Measurements from ENCODE around the gene FLCN. TPM values are rescaled to one million over a fixed set of nuclear protein-coding genes. Genes with fewer than 3 reads are reported as not detected.
A peak's percentile ranks its signal among the peaks of the same experiment; 100 is the strongest.

Gene FLCN, protein sequence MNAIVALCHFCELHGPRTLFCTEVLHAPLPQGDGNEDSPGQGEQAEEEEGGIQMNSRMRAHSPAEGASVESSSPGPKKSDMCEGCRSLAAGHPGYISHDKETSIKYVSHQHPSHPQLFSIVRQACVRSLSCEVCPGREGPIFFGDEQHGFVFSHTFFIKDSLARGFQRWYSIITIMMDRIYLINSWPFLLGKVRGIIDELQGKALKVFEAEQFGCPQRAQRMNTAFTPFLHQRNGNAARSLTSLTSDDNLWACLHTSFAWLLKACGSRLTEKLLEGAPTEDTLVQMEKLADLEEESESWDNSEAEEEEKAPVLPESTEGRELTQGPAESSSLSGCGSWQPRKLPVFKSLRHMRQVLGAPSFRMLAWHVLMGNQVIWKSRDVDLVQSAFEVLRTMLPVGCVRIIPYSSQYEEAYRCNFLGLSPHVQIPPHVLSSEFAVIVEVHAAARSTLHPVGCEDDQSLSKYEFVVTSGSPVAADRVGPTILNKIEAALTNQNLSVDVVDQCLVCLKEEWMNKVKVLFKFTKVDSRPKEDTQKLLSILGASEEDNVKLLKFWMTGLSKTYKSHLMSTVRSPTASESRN
- total RNA-seq: 100 to 1,000 TPM; 129 to 159 TPM
- polyA plus RNA-seq (ENCODE audit: insufficient read depth, low read depth, low replicate concordance): 47.9 TPM
- long read RNA-seq, donor 1, partial matches to known transcripts: 0 of 5 reads
- long read RNA-seq, donor 1, other reads (novel, unspliced or antisense): 0 of 5 reads
- long read RNA-seq, donor 2, partial matches to known transcripts: 0 of 6 reads
- long read RNA-seq, donor 2, other reads (novel, unspliced or antisense): 0 of 6 reads

DNA sequence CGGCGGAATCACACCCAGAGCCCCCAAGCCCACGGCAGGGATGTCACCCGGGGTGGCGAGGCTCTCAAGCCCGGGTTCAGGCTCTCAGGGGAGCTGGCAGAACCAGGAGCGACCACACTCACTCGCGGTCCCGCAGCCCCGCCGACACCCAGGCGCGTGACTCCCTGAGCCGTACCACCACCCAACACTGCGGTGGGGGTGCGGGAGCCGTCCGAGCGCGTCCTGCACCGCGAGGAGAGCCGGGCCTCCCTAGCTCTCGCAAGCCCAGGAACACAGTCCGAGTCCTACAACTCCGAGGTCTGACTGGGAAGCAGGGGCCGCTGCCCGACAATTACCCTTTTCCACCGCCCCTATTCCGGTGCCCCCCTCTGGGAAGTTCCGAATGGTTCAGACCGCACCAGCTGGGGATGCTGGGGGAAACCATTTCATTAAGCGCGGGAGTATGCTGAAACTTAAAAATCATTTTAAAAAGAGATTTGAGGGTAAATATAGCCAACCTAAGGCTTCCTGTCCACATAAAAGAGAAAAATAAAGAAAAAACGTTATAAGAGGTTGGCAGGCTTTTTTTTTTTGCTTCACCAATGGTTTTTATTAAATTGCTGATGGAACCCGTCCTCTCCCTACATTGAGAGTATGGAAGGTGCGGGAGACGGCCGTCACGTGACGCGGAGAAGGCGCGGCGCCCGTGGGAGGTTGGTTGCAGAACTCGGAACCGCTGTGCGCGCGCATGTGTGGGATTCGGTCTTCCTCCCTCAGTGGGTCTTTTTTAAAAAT is at the start of gene FLCN:
TSS of gene FLCN (minus strand) at position 143 of the 774 bp plus-strand sequence. CDS start 9,031 bp downstream, outside the sequence.
- no peaks in the 10 kb centered on the region for H3K27me3 ChIP-seq
- H3K4me1 ChIP-seq: peaks cover 28% of the 10 kb centered on the region
- H3K36me3 ChIP-seq (ENCODE audit: low read depth, missing control alignments): no peaks in the 10 kb centered on the region
- TF ChIP-seq, protein P1, sequence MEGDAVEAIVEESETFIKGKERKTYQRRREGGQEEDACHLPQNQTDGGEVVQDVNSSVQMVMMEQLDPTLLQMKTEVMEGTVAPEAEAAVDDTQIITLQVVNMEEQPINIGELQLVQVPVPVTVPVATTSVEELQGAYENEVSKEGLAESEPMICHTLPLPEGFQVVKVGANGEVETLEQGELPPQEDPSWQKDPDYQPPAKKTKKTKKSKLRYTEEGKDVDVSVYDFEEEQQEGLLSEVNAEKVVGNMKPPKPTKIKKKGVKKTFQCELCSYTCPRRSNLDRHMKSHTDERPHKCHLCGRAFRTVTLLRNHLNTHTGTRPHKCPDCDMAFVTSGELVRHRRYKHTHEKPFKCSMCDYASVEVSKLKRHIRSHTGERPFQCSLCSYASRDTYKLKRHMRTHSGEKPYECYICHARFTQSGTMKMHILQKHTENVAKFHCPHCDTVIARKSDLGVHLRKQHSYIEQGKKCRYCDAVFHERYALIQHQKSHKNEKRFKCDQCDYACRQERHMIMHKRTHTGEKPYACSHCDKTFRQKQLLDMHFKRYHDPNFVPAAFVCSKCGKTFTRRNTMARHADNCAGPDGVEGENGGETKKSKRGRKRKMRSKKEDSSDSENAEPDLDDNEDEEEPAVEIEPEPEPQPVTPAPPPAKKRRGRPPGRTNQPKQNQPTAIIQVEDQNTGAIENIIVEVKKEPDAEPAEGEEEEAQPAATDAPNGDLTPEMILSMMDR (IDR thresholded peaks at IDR 0.05): peak in 2 of 3 experiments; percentile 4 to 36
- TF ChIP-seq POLR2A (IDR thresholded peaks at IDR 0.05): peak; percentile 47
- peak within 1 kb of the TSS; percentile 99 for H3K27ac ChIP-seq
- H3K9me3 ChIP-seq: no peaks in the 10 kb centered on the region
- peak within 1 kb of the TSS; percentile 100 for H3K4me3 ChIP-seq
- intact Hi-C loops (cut with DNase I; ENCODE audit: low total_unique reads): no loop called here
- DNase-seq: peak; percentile 96
- 0% methylated on average over 26 to 52 of the region's 53 CpGs for WGBS, 2 donors

DNA sequence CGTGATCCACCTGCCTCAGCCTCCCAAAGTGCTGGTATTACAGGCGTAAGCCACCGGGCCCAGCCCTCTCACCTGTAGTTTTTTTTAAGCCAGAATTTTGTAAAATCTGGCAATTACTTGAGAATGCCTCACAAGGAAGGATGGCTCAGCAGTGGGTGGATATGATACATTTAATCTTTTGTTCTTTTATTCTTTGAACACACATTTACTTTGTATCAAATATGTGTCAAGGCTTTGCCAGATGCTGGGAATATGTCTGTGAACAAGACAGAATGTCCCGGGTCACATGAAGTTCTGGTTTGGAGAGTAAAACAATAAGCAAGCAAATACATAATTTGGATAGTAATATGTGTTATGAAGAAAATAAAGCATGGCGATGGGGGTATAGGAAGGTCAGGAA is 49.0 kb upstream of the FLCN start:
- no peaks in the 10 kb centered on the region for H3K27me3 ChIP-seq
- peak; percentile 69 for DNase-seq
- H3K9me3 ChIP-seq: no peaks in the 10 kb centered on the region
- no peak for TF ChIP-seq POLR2A (IDR thresholded peaks at IDR 0.05)
- TF ChIP-seq, protein P1 (IDR thresholded peaks at IDR 0.05): no peak
- peak overlapping the region; percentile 7 to 77 for H3K27ac ChIP-seq
- no peaks in the 10 kb centered on the region for H3K36me3 ChIP-seq (ENCODE audit: low read depth, missing control alignments)
- H3K4me1 ChIP-seq: peaks cover 6% of the 10 kb centered on the region
- intact Hi-C loops (cut with DNase I; ENCODE audit: low total_unique reads): no loop called here
- H3K4me3 ChIP-seq: no peak overlapping the region
- 57 to 67% methylated on average over 5 of the region's 5 CpGs for WGBS, 2 donors

DNA sequence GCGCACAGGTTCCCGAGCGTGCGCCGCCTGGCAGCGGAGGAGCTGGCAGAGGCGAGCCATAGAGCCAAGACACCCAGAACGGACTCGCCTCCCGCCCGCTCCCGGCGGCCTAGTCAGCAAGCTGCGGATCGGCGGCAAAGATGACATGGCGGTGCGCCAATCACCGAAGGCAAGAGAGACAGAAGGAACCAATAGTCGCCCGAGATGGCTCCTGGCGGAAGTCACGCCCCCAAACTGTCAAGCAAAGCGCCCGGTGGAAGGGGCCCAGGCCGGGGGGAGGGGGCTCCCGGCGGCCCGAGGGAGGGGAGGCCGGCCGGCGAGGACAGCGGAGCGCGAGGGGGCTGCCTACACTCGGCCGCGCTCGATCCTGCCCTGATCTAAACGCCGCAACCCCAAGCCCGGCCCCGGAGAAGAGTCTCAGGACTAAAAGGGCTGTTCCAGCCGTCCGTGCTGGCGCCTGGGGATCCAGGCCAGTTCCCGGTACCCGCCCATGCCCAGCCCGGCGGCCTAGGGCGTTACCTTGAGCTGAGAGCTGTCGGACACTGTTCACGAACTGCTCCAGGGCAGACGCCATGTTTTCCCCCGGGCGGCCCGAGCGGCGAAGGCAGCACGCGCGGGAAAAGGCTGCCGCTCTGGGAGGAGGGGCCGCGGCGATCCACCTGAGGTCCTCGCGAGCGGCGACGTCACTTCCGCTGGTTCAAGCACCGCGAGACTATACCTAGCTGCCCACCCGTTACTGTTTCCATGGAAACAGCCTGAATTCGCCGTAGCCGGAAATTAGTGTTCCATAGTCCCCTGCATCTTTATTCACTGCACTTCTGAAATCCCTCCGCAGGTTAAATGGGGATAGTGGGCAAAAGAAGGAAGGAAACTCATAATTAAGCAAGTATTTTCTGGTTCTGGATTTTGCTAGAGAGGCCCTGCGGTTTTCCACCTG is 43.9 kb upstream of the FLCN start, which contains the start of gene COPS3:
TSS of gene COPS3 (minus strand) at position 634 of the 937 bp plus-strand sequence. CDS start at position 574, 60 bp downstream.
- intact Hi-C loops (cut with DNase I; ENCODE audit: low total_unique reads): no loop called here
- 1% methylated on average over 32 to 71 of the region's 80 CpGs for WGBS, 2 donors

More for the DNA sequence above, 43.9 kb upstream of the FLCN start, which contains the start of gene COPS3:
- TF ChIP-seq, protein P1 (IDR thresholded peaks at IDR 0.05): peak in 1 of 3 experiments; percentile 1
- TF ChIP-seq POLR2A (IDR thresholded peaks at IDR 0.05): peak; percentile 13
- Histone ChIP-seq H3K36me3 (ENCODE audit: low read depth, missing control alignments) (no peaks in the 10 kb centered on the region), H3K4me1 (peaks cover 28% of the 10 kb centered on the region), H3K27me3 (no peaks in the 10 kb centered on the region), H3K9me3 (no peaks in the 10 kb centered on the region), H3K4me3 (peak within 1 kb of the TSS; percentile 96 to 99), H3K27ac (peak within 1 kb of the TSS; percentile 97 to 99)
- peak; percentile 100 for DNase-seq

Measured in testis (tissue), 5 donors.